Hepatocyte (in vitro differentiated cells): ENCODE results near the gene COL15A1.

Source experiments
- EZH2 ChIP-seq: fragments of 200-600 bp; sonication (generic); IDR thresholded peaks from 2 replicates; pipeline ENCODE4 v1.6.1; 2016; ENCODE audit warnings: antibody characterized with exemption, mild to moderate bottlenecking, borderline replicate concordance
- TF ChIP-seq, protein P1 (sequence below): fragments of 200-600 bp; sonication (generic); IDR thresholded peaks from 2 replicates; pipeline ENCODE4 v1.5.1; 2016; ENCODE audit warnings: antibody characterized with exemption, mild to moderate bottlenecking; ENCODE audit not compliant: poor library complexity

DNA sequence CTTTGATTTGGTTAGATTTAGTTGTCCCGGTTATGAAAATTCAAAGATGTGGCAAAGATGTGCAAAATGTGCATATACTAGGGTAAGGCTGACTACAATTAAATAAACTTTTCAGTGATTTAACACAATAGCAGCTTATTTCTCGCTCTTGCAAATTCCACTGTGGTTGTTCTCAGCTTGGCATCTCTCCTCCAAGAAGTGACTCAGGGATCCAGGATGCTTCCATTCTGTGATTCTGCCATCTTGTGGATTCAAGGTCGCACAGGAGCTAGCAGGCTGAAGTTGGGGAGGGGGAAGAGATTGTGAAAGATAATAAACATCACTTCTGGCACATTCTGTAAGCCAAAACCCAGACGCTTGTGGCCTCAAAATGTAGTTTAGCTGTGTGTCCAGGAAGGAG is 101.1 kb downstream of the COL15A1 start:
- TF ChIP-seq, protein P1, sequence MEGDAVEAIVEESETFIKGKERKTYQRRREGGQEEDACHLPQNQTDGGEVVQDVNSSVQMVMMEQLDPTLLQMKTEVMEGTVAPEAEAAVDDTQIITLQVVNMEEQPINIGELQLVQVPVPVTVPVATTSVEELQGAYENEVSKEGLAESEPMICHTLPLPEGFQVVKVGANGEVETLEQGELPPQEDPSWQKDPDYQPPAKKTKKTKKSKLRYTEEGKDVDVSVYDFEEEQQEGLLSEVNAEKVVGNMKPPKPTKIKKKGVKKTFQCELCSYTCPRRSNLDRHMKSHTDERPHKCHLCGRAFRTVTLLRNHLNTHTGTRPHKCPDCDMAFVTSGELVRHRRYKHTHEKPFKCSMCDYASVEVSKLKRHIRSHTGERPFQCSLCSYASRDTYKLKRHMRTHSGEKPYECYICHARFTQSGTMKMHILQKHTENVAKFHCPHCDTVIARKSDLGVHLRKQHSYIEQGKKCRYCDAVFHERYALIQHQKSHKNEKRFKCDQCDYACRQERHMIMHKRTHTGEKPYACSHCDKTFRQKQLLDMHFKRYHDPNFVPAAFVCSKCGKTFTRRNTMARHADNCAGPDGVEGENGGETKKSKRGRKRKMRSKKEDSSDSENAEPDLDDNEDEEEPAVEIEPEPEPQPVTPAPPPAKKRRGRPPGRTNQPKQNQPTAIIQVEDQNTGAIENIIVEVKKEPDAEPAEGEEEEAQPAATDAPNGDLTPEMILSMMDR: no peak
- no peak for TF ChIP-seq EZH2
